HG03558 (cell line): Measurements from ENCODE around the gene RAB44.

Experiments
- ATAC-seq: cut with Tn5 transposase; IDR thresholded peaks from one replicate; pipeline ENCODE4 v1.9.1; 2021; ENCODE audit warnings: moderate number of reproducible peaks; ENCODE audit not compliant: unreplicated experiment; ENCODE audit errors: extremely low read depth

Gene RAB44

DNA sequence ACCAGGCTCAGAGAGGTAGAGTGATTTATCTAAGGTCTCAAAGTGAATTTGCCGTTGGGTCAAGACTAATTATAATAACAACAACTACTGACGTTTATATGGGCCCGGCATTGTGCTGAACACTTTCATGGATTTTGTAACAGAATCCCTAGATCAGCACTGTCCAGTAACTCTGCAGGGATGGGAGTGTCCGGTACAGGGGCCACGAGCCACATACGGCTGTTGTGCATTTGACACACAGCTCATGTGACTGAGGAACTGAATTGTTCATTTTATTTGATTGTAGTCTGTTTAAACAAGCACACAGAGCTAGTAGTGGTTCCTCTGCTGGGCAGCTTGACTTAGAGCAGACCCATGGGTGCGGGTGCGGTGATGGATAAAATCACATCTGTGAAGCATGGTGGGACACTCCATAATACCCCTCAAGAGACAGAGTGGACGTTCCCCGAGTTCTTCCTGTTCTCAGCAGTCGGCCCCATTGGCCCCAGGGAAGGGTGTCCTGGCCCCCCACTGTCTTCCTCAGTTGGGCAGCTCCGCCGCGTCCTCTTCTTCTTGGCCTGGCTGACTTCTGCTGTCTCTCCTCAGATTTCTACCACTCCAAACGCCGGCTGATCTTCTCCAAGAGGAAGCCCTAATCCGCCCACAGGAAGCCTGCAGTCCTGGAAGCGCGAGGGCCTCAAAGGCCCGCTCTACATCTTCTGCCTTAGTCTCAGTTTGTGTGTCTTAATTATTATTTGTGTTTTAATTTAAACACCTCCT is 12.3 kb upstream of the RAB44 start:
- no peak for ATAC-seq

DNA sequence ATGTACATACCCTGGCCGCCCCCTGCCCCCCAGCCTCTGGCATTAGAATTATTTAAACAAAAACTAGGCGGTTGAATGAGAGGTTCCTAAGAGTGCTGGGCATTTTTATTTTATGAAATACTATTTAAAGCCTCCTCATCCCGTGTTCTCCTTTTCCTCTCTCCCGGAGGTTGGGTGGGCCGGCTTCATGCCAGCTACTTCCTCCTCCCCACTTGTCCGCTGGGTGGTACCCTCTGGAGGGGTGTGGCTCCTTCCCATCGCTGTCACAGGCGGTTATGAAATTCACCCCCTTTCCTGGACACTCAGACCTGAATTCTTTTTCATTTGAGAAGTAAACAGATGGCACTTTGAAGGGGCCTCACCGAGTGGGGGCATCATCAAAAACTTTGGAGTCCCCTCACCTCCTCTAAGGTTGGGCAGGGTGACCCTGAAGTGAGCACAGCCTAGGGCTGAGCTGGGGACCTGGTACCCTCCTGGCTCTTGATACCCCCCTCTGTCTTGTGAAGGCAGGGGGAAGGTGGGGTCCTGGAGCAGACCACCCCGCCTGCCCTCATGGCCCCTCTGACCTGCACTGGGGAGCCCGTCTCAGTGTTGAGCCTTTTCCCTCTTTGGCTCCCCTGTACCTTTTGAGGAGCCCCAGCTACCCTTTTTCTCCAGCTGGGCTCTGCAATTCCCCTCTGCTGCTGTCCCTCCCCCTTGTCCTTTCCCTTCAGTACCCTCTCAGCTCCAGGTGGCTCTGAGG is 11.5 kb upstream of the RAB44 start:
- ATAC-seq = no peak

- no peak for ATAC-seq
Measured at GRCh38 chr6:36686668-36687513, 10.7 kb upstream of the RAB44 start.

- no peak for ATAC-seq
Measured at GRCh38 chr6:36688063-36688738, 9.4 kb upstream of the RAB44 start.

DNA sequence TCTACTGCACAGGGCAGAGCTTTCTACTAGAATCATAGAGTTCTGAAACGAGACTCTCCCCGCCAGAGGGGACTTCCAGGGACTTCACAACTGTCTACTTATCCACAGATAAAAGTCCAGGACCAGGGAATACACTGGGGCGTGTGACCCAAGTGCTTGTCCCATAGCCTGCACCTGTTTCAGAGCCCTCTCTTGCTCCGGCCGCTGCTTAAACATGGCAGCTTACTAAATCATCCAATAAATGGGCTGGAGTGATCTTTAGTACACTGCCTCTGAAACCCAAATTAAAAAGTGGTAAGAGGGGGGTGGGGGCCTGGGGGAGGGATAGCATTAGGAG is 8.9 kb upstream of the RAB44 start:
- no peak for ATAC-seq

GRCh38 chr6:36691011-36691410 is 6.6 kb upstream of the RAB44 start:
- ATAC-seq = no peak

DNA sequence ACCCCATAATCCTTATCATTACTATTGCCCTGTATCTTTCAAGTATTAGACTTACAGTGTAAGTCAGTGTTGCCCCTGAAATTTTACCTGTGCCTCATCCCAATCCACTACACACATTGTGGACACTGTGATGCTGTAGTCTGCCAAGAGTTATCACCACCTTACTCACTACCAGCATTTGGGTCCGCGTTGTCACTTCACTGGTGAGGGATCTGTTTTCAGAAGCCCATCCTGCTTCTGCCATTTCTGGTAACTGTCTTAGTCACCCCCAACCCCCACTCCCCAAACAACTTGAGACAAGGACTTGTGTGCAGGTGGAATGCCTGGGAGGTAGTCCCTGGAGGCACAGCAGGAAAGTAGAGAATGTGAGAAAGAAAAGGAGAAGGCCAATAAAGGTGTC is 6.0 kb upstream of the RAB44 start:
- no peak for ATAC-seq

DNA sequence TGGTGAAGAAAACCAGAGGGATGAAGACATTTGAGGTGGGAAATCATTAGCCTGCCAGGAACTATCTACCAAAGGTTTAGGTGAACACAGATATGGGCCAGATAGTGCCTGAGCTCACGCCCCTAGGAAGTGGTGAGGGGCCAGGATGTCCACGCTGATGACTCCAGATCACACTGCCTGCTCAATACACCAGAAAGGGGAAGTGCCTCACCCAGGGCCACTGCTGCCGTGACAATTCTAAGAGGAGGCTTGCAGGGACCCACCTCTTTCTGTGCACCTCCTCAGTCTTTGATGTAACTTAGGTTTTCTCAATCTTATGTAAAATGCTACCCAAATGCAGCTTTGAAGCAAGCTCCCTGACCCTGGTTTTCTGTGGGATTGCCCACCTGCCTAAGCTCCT is 5.4 kb upstream of the RAB44 start:
- ATAC-seq = no peak

DNA sequence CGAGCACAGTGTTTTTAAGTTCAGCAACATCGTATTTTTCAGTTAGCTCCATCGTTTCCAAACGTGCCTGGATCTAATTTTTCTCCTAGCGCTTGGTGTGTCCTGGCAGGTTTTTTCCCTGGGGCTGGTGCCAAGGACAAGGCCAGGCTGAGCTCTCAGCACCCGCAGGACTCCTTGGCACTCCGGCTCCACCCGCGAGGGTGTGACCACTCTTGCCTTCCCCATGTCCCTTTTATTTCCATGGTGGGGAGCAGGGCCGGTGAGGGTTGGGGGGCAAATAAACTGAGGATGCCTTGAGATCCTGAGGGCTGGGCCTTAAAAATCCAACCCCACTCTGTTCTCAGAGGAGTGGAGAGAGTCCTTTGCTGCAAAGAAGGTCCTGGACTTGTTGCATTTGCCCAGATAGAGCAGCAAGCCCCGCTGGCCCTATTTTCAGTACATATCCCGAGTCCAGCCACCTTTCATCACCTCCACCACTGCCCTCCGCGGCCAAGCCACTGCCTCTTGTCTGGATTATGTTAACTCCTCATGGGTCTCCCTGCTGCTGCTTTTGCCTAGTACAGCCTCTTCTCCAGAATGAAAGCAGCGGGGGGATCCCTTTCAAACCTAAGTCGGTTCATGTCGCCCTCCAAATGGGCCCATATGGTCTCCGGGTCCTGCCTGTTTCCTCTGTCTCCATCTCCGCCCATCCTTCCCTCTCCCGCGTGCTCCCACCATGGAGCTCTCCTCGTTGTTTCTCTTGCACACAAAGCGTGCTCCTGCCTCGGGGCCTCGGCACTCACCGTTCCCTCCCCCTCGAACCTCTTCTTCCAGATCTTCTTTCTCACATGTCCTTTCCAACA is 4.5 kb upstream of the RAB44 start:
- no peak for ATAC-seq

DNA sequence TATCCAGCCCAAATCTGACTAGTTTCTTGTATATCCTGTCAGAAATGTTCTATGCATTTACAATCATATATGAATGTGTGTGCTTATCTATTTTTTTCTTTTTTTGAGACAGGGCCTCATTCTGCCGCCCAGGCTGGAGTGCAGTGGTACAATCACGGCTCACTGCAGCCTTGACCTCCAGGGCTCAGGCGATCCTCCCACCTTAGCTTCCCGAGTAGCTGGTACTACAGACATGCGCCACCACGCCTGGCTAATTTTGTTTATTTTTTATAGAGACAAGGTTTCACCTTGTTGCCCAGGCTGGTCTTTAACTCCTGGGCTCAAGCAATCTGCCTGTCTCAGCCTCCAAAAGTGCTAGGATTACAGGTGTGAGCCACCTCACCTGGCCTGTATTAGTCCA is 3.0 kb upstream of the RAB44 start:
- no peak for ATAC-seq

GRCh38 chr6:36695414-36695813 is 2.2 kb upstream of the RAB44 start:
- ATAC-seq = no peak

DNA sequence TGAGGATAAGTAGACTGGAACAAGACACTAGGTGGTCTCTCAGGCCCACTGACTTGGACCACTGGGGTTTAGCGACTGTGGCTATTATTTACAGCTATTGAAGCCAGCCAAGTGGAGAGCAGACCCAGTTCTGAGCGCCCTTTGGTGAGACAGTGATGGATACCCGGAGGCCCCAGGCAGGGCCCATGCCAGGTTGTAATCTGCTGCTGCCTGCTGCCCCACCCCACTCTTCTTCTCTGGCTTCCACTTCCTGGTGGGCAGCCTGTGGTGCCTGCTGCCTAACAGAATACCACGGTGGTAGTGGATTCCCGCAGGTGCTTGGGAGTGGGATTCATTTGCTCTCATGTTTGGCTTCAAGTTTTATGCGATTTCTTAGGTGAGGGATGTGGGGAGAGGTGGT is 570 bp downstream of the RAB44 start:
- ATAC-seq = no peak

- no peak for ATAC-seq
Measured at GRCh38 chr6:36698871-36699271, 1.2 kb downstream of the RAB44 start.

- ATAC-seq = no peak
Measured at GRCh38 chr6:36699348-36699747, 1.7 kb downstream of the RAB44 start.

- no peak for ATAC-seq
Measured at GRCh38 chr6:36700071-36700812, 2.6 kb downstream of the RAB44 start.

DNA sequence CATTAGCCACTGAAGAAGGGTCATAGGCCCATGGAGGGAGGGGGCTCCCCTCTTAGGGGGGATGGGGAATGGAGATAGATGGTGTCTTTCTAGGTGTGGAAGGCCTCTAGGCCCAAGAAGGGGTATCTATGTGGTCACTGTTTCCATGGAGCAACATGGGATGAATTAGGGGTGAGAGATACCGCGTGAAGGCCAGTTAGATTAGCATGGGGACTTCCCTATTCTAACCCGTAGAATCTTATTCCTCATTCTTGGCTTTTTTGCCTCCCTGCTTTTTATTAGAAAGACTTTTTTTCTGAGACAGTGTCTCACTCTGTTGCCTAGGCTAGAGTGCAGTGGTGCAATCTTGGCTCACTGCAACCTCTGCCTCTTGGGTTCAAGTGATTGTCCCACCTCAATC is 3.2 kb downstream of the RAB44 start:
- no peak for ATAC-seq

DNA sequence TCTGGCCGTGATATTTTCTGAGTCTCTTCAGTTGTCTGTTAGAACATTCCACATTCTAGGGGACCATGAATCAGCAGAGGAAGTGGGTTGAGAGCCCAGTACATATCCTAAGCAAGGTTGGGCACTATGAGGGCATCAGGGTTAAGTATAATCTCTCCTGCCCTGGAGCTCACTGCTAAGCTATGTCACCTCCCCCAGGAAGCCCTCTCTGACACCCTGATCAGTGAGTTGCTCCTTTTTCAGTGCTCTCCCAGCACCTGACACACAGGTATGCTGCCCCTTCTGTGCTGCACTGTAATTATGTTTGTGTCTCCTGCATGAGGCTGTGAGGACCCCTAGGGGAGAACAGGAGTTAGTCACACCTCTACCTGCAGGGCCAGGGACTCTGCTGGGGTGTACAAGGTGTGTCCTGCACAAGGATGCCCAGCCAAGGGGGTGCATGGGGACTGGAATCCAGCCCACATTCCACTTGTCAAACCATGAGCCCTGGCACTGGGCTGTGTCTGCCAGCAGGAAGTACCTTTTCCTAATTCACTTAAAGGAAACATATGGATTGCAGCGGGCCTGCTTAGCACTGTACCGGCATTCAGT is 3.9 kb downstream of the RAB44 start:
- ATAC-seq = no peak

DNA sequence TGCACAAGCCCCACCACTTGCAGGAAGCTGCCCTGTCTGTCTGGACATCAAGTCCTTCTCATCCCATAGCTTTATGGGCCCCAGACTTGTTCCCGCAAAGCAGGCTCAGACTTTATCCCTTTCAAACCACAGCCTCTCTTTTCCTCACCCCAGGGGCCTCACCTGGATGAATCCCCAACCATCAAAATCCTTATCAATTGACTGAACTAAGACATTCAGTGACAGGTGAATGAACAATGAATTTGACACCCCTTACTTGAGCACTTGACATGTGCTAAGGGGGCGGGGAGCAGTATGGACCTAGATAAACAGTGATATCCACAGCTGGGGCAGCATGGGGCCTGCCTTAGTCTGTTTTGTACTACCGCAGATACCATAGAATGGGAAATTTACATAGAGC is 5.0 kb downstream of the RAB44 start:
- ATAC-seq = no peak
